NT2/D1 (cell line): ENCODE measurements around the gene GOT2.

Experiments
- YY1 ChIP-seq: IDR thresholded peaks from 2 replicates; pipeline ENCODE4 v1.6.1; 2011; ENCODE audit not compliant: insufficient read length, insufficient read depth
- ZNF274 ChIP-seq: IDR thresholded peaks from 2 replicates; pipeline ENCODE4 v1.6.1; 2011; ENCODE audit warnings: mild to moderate bottlenecking, low read depth, low read length

GRCh38 chr16:58685084-58685449 is 49.0 kb downstream of the GOT2 start:
- no peak for TF ChIP-seq YY1
- TF ChIP-seq ZNF274 = no peak
